GM21381 (cell line): Measurements from ENCODE around the gene WFDC8.
"Not testable (repeated sequence)": the region's sequence is repeated elsewhere in the genome, so short reads cannot be mapped to it uniquely, and the experiment has no call there.

Experiments
- ATAC-seq: cut with Tn5 transposase; IDR thresholded peaks from one replicate; pipeline ENCODE4 v1.9.1; 2021; ENCODE audit warnings: mild to moderate bottlenecking, moderate library complexity; ENCODE audit not compliant: unreplicated experiment

The WFDC8 gene

DNA sequence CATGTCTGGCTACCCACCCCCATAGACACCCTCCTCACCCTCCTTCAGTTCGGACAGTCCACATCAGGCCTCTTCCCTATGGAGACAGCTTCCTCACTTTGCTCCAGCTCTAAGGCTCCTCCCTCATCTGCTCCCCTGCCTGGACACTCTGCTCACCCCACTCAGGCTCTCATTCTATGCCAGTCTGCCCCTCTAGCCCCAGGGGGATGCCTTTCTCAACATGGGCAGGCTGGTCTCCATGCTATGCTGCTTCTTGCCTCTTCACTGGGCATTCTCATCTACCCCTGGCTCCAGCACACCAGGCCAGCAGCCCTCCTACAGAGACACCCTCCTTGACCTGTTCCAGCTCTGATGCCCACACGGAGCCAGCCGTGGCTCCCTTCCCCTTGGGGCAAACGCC is at the start of gene WFDC8:
TSS of gene WFDC8 (minus strand) at position 101 of the 400 bp plus-strand sequence. CDS start at position 64, 37 bp downstream.
- ATAC-seq, result no peak

DNA sequence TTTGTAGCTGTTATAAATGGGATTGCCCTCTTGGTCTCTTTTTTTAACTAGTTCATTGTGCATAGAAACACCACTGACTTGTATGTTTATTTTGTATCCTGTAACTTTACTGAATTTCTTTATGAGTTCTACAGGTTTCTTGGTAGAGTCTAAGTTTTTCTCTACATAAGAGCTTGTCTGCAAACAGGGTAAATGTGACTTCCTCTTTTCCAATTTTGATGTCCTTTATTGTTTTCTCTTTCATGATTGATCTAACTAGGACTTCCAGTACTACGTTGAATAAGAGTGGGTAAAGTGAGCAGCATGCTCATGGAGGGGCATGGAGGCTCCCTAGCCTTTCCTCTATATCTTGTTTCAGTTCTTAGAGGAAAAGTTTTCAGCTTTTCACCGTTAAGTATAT is 47.5 kb upstream of the WFDC8 start:
- ATAC-seq, result no peak

DNA sequence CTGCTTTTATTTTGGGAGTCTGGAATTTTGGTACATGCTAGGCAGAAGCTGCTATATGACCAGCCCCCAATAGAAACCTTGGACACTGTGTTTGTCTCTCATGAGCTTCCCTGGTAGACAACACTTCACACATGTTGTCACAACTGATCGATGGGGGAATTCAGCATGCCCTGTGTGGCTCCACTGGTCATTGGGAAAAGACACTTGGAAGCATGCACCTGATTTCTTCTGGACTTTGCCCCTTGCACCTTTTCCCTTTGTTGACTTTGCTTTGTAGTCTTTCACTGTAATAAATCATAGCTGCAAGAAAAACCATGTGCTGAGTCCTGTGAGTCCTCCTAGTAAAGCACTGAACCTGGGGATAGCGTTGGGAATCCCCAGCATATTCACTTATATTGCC is 42.5 kb upstream of the WFDC8 start:
- no peak for ATAC-seq

GRCh38 chr20:45617591-45617990 is 38.5 kb upstream of the WFDC8 start:
- ATAC-seq, result no peak

DNA sequence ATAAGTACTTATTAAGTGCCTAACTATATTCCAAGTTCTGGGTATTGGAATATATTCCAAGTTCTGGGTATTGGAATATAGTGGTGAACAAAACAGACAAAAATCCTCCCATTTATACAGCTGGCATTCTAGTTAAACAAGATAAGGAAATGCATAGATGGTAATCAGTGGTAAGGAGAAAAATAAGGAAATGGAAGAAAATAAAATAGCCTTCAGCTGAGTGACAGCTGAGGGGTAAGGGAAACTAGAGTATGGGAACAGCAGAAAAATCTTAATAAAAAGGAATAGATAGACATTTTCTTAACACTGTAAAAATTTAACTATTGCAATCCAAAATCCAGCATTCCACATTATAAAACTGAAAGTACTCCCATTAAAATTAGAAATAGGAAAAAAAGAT is 33.2 kb upstream of the WFDC8 start:
- ATAC-seq, result no peak

DNA sequence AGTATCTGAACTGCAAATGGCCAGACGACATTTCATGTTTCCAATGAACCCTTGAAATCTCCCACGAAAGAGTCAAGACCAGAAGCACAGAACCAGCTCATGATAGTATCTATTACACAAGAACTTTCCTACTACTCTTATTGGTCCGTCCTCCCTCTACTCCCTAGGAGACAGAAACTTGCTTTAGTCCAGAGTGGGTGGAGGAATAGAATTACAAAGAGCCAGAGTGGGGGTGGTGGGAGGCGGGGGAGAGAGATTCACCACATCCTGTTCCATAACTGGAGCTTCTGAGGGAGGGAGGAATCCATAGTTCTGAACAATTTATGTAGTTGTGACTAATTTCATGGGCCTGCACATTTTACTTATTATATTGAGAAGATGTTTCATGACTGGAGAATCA is 32.0 kb upstream of the WFDC8 start:
- no peak for ATAC-seq

GRCh38 chr20:45607810-45608209 is 28.7 kb upstream of the WFDC8 start:
- ATAC-seq, result no peak

DNA sequence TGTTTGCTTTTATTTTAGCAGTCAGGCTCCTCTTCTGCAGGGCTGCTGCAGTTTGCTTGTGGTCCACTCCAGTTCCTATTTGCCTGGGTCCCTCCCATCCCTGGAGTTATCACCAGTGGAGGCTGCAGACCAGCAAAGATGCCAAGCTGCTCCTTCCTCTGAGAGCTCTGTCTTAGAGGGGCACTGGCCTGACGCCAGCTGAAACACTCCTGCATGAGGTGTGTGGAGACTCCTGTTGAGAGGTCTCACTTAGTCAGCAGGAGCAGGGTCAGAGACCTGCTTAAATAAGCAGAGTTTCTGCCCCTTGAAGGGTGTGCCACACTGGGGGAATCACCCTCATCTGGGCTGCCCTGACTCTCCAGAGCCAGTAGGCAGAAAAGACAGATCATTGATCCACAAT is 16.2 kb upstream of the WFDC8 start:
- no peak for ATAC-seq

GRCh38 chr20:45593498-45593897 is 14.4 kb upstream of the WFDC8 start:
- ATAC-seq, result no peak

DNA sequence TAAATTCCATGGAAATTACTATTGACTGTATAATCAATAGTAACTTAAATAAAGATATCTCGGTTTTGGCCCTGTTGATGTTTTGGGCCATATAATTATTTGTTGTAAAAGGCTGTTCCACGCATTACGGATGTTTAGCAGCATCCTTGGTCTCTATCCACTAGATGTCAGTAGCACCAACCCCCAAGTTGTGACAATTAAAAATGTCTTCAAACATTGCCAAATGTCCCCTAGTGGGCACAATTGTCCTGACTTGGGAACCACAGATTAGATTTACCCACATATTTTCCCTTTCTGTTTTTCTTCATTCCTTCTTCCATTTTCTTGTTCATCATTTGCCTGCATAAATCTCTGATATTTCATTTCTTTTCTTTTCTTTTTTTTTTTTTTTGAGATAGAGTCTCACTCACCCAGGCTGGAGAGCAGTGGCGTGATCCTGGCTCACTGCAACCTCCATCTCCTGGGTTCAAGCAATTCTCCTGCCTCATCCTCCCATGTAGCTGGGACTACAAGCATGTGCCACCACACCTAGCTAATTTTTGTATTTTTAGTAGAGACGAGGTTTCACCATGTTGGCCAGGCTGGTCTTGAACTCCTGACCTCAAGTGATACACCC is 13.6 kb upstream of the WFDC8 start:
- ATAC-seq, result no peak

DNA sequence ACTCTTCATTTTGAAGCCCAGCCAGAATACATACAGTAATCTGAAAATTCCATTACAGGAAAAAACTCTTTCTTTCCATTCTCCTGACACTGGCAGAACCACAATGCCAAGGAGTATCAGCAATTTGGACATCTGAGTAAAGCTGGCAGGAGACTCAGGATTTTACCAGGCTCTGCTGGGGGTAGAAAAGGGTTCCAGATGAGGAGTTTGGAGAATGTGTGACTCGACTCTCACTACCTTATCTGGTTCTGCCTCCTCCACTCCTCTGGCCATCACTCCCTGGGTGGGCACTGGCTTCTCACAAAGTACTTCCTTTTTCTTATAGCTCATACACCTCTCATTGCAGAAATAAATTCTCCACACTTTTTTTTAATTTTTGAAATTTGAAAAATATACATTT is 10.6 kb upstream of the WFDC8 start:
- no peak for ATAC-seq

GRCh38 chr20:45588800-45589199 is 9.7 kb upstream of the WFDC8 start:
- ATAC-seq, result no peak

DNA sequence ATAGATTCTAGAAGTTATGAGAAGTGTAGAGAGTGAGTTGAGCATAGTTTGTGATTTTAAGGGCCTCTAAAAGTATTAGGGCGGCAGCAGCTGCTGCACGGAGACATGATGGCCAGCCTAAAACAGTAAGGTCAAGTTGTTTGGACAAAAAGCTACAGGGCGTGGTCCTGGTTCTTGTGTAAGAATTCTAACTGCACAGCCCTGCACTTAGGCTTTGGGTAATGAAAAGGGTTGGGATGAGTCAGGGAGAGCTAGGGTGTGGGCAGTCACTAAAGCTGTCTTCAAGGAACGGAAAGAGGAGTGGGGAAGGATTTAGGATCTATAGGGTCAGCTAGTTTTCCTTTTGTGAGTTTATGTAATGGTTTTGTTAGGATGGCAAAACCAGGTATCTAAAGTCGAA is 6.9 kb upstream of the WFDC8 start:
- ATAC-seq, result not testable (repeated sequence)

DNA sequence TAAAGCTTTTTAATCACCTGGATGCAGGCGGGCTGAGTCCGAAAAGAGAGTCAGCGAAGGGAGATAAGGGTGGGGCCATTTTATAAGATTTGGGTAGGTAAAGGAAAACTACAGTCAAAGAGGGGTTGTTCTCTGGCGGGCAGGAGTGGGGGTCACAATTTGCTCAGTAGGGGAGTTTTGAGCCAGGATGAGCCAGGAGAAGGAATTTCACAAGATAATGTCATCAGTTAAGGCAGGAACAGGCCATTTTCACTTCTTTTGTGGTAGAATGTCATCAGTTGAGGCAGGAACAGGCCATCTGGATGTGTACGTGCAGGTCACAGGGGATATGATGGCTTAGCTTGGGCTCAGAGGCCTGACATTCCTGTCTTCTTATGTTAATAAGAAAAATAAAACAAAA is 5.2 kb upstream of the WFDC8 start:
- not testable (repeated sequence) for ATAC-seq

DNA sequence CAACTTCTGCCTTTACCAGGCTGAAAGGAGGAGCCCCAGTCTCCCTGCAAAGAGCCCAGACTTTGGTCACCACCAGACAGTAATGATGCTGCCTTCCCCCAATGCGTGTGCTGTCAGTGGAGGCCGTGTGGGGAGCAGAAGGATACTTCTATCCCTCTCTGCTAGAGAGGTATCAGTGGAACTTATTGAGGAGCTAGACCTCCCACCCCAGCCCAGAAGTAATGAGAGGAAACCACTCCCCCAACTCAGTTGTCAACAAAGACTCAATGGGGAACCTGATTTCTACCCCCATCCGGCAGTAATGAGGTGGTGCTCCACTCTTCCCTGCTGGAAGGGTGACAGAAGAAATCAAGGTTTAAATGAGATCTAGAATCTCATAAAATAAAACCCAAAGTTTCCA is 4.4 kb upstream of the WFDC8 start:
- ATAC-seq, result no peak

- ATAC-seq, result no peak
Measured at GRCh38 chr20:45581702-45582101, 2.6 kb upstream of the WFDC8 start.

GRCh38 chr20:45578231-45578630 is 853 bp downstream of the WFDC8 start:
- no peak for ATAC-seq

- ATAC-seq, result no peak
Measured at GRCh38 chr20:45576995-45577394, 2.1 kb downstream of the WFDC8 start.

GRCh38 chr20:45575931-45576330 is 3.2 kb downstream of the WFDC8 start:
- ATAC-seq, result no peak

GRCh38 chr20:45569650-45570049 is 9.4 kb downstream of the WFDC8 start:
- not testable (repeated sequence) for ATAC-seq

DNA sequence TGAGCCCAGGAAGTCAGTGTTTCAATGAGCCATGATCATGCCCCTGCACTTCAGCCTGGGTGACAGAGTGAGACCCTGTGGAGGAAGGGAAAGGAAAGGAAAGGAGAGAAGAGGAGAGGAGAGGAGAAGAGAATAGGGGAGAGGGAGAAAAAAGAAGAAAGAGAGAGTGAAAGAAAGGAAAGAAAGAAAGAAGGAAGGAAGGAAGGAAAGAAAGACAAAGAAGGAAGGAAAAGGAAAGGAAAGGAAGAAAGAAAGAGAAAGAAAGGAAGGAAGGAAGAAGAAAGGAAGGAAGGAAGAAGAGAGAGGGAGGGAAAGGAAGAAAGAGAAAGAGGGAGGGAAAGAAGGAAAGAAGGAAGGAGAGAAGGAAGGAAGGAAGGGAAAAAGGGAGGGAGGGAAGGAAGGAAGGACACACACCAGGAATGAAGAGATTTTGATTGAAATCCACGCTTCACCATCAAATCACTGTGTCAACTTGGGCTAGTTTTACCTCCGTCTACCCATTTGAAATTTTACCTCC is 14.3 kb downstream of the WFDC8 start:
- ATAC-seq, result no peak

DNA sequence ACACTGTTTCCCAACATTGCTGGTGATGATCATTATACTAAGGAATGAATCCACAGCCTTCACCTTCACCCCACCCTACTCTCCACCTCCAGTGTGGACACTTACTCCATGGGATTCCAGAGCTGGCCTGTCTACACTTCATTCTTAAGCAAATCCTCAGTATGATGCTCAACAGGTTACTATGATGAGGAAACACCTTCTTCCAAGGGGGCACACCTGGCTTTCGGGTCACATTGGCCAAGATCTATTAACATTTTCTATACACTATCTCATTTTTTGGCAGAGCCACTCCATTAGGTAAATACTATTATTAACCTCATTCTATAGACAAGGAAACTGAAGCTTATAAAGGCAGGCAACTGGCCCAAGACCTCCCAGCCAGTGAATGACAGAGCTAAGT is 23.9 kb downstream of the WFDC8 start:
- no peak for ATAC-seq

DNA sequence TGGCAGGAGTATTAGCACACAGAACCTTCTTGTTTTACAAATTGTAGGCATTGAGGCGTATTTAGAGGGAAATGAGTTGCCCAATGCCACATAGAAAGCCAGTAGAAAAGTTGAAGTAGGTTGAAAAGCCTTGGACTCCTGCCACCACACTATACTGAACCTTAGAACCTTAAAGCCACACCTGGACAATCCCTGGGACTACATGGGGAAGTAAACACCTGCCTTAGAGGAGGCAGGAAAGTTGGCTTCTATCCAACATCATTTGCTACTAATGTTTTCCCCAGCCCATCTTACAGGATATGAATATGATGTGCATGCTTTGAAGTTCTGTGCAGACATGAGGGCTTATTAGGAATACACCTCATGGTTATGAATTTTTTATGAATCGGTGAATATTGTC is 26.6 kb downstream of the WFDC8 start:
- no peak for ATAC-seq
